SK-N-SH (cell line): Measurements from ENCODE around the gene GZMH. TPM values are rescaled to one million over a fixed set of nuclear protein-coding genes. Genes with fewer than 3 reads are reported as not detected.

Experiments
- CTCF ChIA-PET: fragments of 300-600, 350-600 bp; formaldehyde crosslinking; extraction: SDS; loops from one replicate; lab custom pipeline; 2021; lab: Yijun Ruan, JAX
- POLR2A ChIA-PET: fragments of 350-600 bp; sonication (Branson Sonifier 250); formaldehyde crosslinking; extraction: SDS; loops from one replicate; lab custom pipeline; 2020; ENCODE audit warnings: antibody characterized with exemption, inconsistent platforms; lab: Yijun Ruan, JAX
- DNase-seq: peaks from one replicate; pipeline ENCODE4 v3.0.0; 2012
- H2AFZ ChIP-seq: fragments of 200-600 bp; sonication (generic); 2 replicates; pipeline ENCODE4 v1.8.1; 2016; ENCODE audit warnings: antibody characterized with exemption, mild to moderate bottlenecking, low read depth
- H3F3A ChIP-seq: fragments of 200-600 bp; sonication (generic); replicated peaks from 2 replicates; pipeline ENCODE3; 2016; ENCODE audit warnings: antibody characterized with exemption, mild to moderate bottlenecking; ENCODE audit not compliant: insufficient read depth
- H3K27ac ChIP-seq, 2 experiments: fragments of 200-500 bp in 1 of 2; fragments of 200-600 bp in 1 of 2; sonication (Bioruptor generic) in 1 of 2; sonication (generic), shearing (Covaris generic) in 1 of 2; 2 replicates each; pipeline versions ENCODE4 v1.5.1 to v1.6.1; 2014 to 2016; ENCODE audit warnings: low read depth in 2 of 2, inconsistent platforms in 1 of 2, low read length in 1 of 2, mild to moderate bottlenecking in 1 of 2, mixed read lengths in 1 of 2
- H3K27me3 ChIP-seq: fragments of 200-600 bp; sonication (generic), shearing (Covaris generic); 2 replicates; pipeline ENCODE4 v1.6.1; 2016; ENCODE audit warnings: mixed run types; ENCODE audit not compliant: insufficient read depth
- H3K36me3 ChIP-seq, 2 experiments: fragments of 200-500 bp in 1 of 2; fragments of 200-600 bp in 1 of 2; sonication (Bioruptor generic) in 1 of 2; sonication (generic) in 1 of 2; replicated peaks in 1 of 2; 2 replicates each; pipeline versions ENCODE3 to v1.5.1; 2014 to 2016; ENCODE audit warnings: low read length in 1 of 2, mild to moderate bottlenecking in 1 of 2; ENCODE audit not compliant: insufficient read depth in 2 of 2, control insufficient read depth in 1 of 2
- H3K4me1 ChIP-seq, 2 experiments: fragments of 200-500 bp in 1 of 2; fragments of 200-600 bp in 1 of 2; sonication (Bioruptor generic) in 1 of 2; sonication (generic), shearing (Covaris generic) in 1 of 2; 2 replicates each; pipeline versions ENCODE4 v1.5.1 to v1.6.1; 2014 to 2016; ENCODE audit warnings: low read depth in 1 of 2, low read length in 1 of 2, mixed run types in 1 of 2; ENCODE audit not compliant: insufficient read depth in 2 of 2, control insufficient read depth in 1 of 2
- H3K4me2 ChIP-seq: fragments of 200-600 bp; sonication (generic), shearing (Covaris generic); 2 replicates; pipeline ENCODE4 v1.6.1; 2017; ENCODE audit warnings: mixed run types
- H3K4me3 ChIP-seq, 2 experiments: fragments of 200-500 bp in 1 of 2; fragments of 200-600 bp in 1 of 2; sonication (Bioruptor generic) in 1 of 2; sonication (generic), shearing (Covaris generic) in 1 of 2; 2 replicates each; pipeline versions ENCODE4 v1.5.1 to v1.8.1; 2014 to 2016; ENCODE audit warnings: low read depth in 2 of 2, inconsistent platforms in 1 of 2, low read length in 1 of 2, mild to moderate bottlenecking in 1 of 2, mixed read lengths in 1 of 2, moderate library complexity in 1 of 2
- H3K79me2 ChIP-seq: fragments of 200-600 bp; sonication (generic); 2 replicates; pipeline ENCODE4 v1.8.1; 2017; ENCODE audit warnings: mild to moderate bottlenecking; ENCODE audit not compliant: insufficient read depth
- H3K9ac ChIP-seq: fragments of 200-600 bp; sonication (generic); 2 replicates; pipeline ENCODE4 v1.6.1; 2017; ENCODE audit warnings: mixed run types
- H3K9me2 ChIP-seq: fragments of 200-600 bp; sonication (generic); 2 replicates; pipeline ENCODE4 v1.6.1; 2017; ENCODE audit warnings: mixed run types
- H3K9me3 ChIP-seq: fragments of 200-600 bp; sonication (generic); 2 replicates; pipeline ENCODE4 v1.6.1; 2017; ENCODE audit warnings: mixed run types, mild to moderate bottlenecking, moderate library complexity
- H4K20me1 ChIP-seq: fragments of 200-600 bp; sonication (generic); 2 replicates; pipeline ENCODE4 v1.6.1; 2017; ENCODE audit warnings: mild to moderate bottlenecking, mixed run types; ENCODE audit not compliant: insufficient read depth
- CHD2 ChIP-seq: fragments of 150-350 bp; IDR thresholded peaks from 2 replicates; pipeline ENCODE4 v1.6.1; 2018; ENCODE audit warnings: low read length; ENCODE audit not compliant: partially characterized antibody
- EP300 ChIP-seq, 2 experiments: IDR thresholded peaks; 2 replicates each; pipeline versions ENCODE4 v1.4.0 to v1.6.1; 2012; ENCODE audit warnings: borderline replicate concordance in 1 of 2, low read depth in 1 of 2, low read length in 1 of 2
- EZH2phosphoT487 ChIP-seq: fragments of 200-600 bp; sonication (generic); IDR thresholded peaks from 2 replicates; pipeline ENCODE4 v1.6.1; 2017; ENCODE audit warnings: low read depth, mixed run types, mild to moderate bottlenecking, antibody characterized with exemption, moderate library complexity, borderline replicate concordance
- GATA2 ChIP-seq: sonication (generic); formaldehyde crosslinking; IDR thresholded peaks from 2 replicates; pipeline ENCODE4 v1.5.0; 2020; ENCODE audit warnings: mild to moderate bottlenecking, missing genetic modification reagents
- JUND ChIP-seq: IDR thresholded peaks from 2 replicates; pipeline ENCODE4 v1.4.0; 2012
- MEF2A ChIP-seq: IDR thresholded peaks from 2 replicates; pipeline ENCODE4 v1.4.0; 2012; ENCODE audit warnings: low read depth, borderline replicate concordance
- MXI1 ChIP-seq: IDR thresholded peaks from 2 replicates; pipeline ENCODE4 v1.6.1; 2012; ENCODE audit warnings: mild to moderate bottlenecking, low read depth, low read length, improper control_type of control experiment
- RAD21 ChIP-seq: IDR thresholded peaks from 2 replicates; pipeline ENCODE4 v1.6.1; 2012; ENCODE audit warnings: mild to moderate bottlenecking, low read length
- RCOR1 ChIP-seq: fragments of 150-350 bp; IDR thresholded peaks from 2 replicates; pipeline ENCODE4 v1.6.1; 2017; ENCODE audit warnings: antibody characterized with exemption, low read length
- SMC3 ChIP-seq: IDR thresholded peaks from 2 replicates; pipeline ENCODE4 v1.6.1; 2012; ENCODE audit warnings: low read depth, low read length, improper control_type of control experiment
- TAF1 ChIP-seq: IDR thresholded peaks from 2 replicates; pipeline ENCODE4 v1.6.1; 2012; ENCODE audit warnings: low read depth, mild to moderate bottlenecking, low read length, moderate library complexity, borderline replicate concordance
- TCF12 ChIP-seq: IDR thresholded peaks from 2 replicates; pipeline ENCODE4 v1.4.0; 2012
- TEAD4 ChIP-seq: IDR thresholded peaks from 2 replicates; pipeline ENCODE4 v1.4.0; 2012; ENCODE audit warnings: mild to moderate bottlenecking, borderline replicate concordance; ENCODE audit not compliant: insufficient read depth
- YY1 ChIP-seq: IDR thresholded peaks from 2 replicates; pipeline ENCODE4 v1.4.0; 2012; ENCODE audit warnings: low read depth, mild to moderate bottlenecking
- WGBS: methylation state at CpG from one replicate; pipeline ENCODE4 v1.1.6; 2017; ENCODE audit warnings: low lambda C conversion rate; 5-methylcytosine and 5-hydroxymethylcytosine counted together
- polyA plus RNA-seq, 3 experiments: library from polyadenylated mRNA; depleted of rRNA; stranded (reverse); fragments of >200 nt; gene quantifications; 2 replicates each; pipeline ENCODE4 v1.2.3, GENCODE V29; 2012
- TF ChIP-seq, protein P1 (sequence below): IDR thresholded peaks from 2 replicates; pipeline ENCODE4 v1.4.0; 2012; ENCODE audit warnings: low read depth, borderline replicate concordance
- TF ChIP-seq, protein P2 (sequence below): IDR thresholded peaks from 2 replicates; pipeline ENCODE4 v1.4.0; 2012; ENCODE audit warnings: low read depth

Gene GZMH
- polyA plus RNA-seq, 1 of the 3 experiments (the other 2 are of a cell fraction) = not detected

DNA sequence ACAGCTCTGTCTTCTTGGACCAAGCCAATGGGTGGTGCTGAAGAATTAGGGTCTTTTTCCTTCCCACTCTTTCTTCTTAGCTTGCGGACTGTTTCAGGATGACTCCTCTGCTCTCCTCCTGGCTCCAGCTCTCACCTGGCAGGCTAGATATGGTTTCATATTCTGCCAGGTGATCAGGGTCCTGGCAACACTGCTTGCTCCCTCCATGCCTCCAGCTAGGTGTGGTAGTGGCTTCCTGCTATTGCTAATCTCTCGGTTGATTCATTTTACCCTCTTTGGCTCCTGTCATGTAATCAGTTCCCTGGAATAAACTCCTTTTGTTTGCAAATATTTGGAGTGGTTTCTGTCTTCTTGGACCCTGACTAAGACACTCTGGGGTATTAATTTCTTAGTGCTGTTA is 4.3 kb upstream of the GZMH start:
- Histone ChIP-seq H4K20me1 (no peaks in the 10 kb centered on the region), H3F3A (no peaks in the 10 kb centered on the region), H3K9me2 (no peaks in the 10 kb centered on the region), H3K4me2 (no peak overlapping the region), H3K4me1 (no peaks in the 10 kb centered on the region), H3K4me3 (no peak overlapping the region), H2AFZ (no peak overlapping the region), H3K27me3 (no peaks in the 10 kb centered on the region), H3K79me2 (no peaks in the 10 kb centered on the region), H3K36me3 (no peaks in the 10 kb centered on the region), H3K27ac (no peak overlapping the region), H3K9ac (no peak overlapping the region), H3K9me3 (no peaks in the 10 kb centered on the region)
- ChIA-PET CTCF (interaction anchor here (1.5 kb wide), 1 partner anchor 8 kb away, joined by 5 read pairs; no protein-coding TSS in a partner anchor), POLR2A (no interaction called here)
- 17% methylated on average over 2 of the region's 2 CpGs for WGBS
- TF ChIP-seq GATA2 (CRISPR knock-in tag) (no peak), TCF12 (no peak), RAD21 (no peak), TEAD4 (no peak), TAF1 (no peak)
- no peak for DNase-seq

DNA sequence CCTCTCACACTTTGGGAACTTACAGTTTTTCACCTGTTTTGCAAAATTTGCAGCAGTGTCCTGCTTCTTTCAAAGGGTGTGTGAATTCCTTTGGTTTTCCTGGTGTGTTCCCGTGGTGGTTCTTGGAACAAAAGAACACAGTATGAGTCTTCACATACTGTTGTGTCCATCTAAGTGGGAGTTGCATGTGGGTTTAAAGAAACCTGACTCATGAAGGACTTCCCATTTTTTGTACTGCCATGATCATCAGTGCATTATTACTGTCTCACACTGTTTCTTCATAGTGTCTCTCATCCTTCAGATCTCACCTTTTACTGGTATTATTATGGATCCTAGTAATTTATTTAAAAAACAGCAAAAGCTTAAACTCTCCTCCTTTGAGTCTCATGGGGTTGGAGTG is 3.8 kb upstream of the GZMH start:
- 0% methylated on average over 1 of the region's 1 CpG for WGBS
- H3K27ac ChIP-seq = no peak overlapping the region
- ChIA-PET POLR2A (no interaction called here), CTCF (no interaction called here)
- H3K9ac ChIP-seq = no peak overlapping the region
- H3K4me1 ChIP-seq = no peaks in the 10 kb centered on the region
- no peak for TF ChIP-seq MXI1
- no peak for TF ChIP-seq RAD21
- TF ChIP-seq, protein P1, sequence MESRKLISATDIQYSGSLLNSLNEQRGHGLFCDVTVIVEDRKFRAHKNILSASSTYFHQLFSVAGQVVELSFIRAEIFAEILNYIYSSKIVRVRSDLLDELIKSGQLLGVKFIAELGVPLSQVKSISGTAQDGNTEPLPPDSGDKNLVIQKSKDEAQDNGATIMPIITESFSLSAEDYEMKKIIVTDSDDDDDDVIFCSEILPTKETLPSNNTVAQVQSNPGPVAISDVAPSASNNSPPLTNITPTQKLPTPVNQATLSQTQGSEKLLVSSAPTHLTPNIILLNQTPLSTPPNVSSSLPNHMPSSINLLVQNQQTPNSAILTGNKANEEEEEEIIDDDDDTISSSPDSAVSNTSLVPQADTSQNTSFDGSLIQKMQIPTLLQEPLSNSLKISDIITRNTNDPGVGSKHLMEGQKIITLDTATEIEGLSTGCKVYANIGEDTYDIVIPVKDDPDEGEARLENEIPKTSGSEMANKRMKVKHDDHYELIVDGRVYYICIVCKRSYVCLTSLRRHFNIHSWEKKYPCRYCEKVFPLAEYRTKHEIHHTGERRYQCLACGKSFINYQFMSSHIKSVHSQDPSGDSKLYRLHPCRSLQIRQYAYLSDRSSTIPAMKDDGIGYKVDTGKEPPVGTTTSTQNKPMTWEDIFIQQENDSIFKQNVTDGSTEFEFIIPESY = no peak
- no peak for TF ChIP-seq TEAD4
- no peak for TF ChIP-seq CHD2
- TF ChIP-seq EZH2phosphoT487 = no peak
- no peak overlapping the region for H2AFZ ChIP-seq
- H4K20me1 ChIP-seq = no peaks in the 10 kb centered on the region
- H3K4me3 ChIP-seq = no peak overlapping the region
- DNase-seq = no peak
- H3K9me3 ChIP-seq = no peaks in the 10 kb centered on the region
- no peaks in the 10 kb centered on the region for H3K36me3 ChIP-seq
- no peaks in the 10 kb centered on the region for H3K9me2 ChIP-seq
- no peak overlapping the region for H3K4me2 ChIP-seq
- no peaks in the 10 kb centered on the region for H3K79me2 ChIP-seq
- H3K27me3 ChIP-seq = no peaks in the 10 kb centered on the region
- H3F3A ChIP-seq = no peaks in the 10 kb centered on the region

DNA sequence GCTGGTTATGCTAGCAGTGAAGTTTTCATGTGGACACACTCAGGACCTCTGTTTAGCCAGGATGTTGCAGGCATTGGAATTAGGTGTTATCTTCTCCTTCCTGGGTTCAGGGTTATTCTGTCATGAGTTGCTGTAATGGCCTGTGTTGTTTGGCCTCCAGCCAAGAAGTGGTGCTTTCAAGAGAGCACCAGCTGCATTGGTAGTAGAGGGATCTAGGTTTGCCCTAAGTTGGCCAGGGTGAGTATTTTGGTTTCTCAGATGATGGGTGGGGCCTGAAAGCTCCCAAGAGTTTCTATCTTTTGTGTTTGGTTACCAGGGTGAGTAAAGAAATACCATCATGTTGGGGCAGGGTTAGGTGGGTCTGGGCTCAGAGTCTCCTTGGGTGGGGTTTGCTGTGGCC is 2.7 kb upstream of the GZMH start:
- no peak overlapping the region for H3K9ac ChIP-seq
- no peak overlapping the region for H3K4me2 ChIP-seq
- H3K9me2 ChIP-seq = no peaks in the 10 kb centered on the region
- H3K4me1 ChIP-seq = no peaks in the 10 kb centered on the region
- no peaks in the 10 kb centered on the region for H3K36me3 ChIP-seq
- no peak for DNase-seq
- H4K20me1 ChIP-seq = no peaks in the 10 kb centered on the region
- ChIA-PET CTCF (no interaction called here), POLR2A (no interaction called here)
- H3K4me3 ChIP-seq = no peak overlapping the region
- no peak overlapping the region for H3K27ac ChIP-seq
- no peaks in the 10 kb centered on the region for H3K27me3 ChIP-seq
- TF ChIP-seq TAF1 (no peak), RAD21 (no peak), SMC3 (no peak), MXI1 (no peak), RCOR1 (no peak), EP300 (IDR thresholded peaks at IDR 0.05; ENCODE audit: borderline replicate concordance in 1 of 2, low read depth in 1 of 2, low read length in 1 of 2) (no peak), YY1 (no peak), JUND (no peak), MEF2A (no peak), TCF12 (no peak)
- TF ChIP-seq, protein P2, sequence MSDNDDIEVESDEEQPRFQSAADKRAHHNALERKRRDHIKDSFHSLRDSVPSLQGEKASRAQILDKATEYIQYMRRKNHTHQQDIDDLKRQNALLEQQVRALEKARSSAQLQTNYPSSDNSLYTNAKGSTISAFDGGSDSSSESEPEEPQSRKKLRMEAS = no peak
- H3F3A ChIP-seq = no peaks in the 10 kb centered on the region
- H3K79me2 ChIP-seq = no peaks in the 10 kb centered on the region
- H3K9me3 ChIP-seq = no peaks in the 10 kb centered on the region
- no peak overlapping the region for H2AFZ ChIP-seq
